ENCODE measurements around the gene ANKRD13D.

GRCh38 chr11:67267188-67268080 lies 21.7 kb upstream of the ANKRD13D start:
- TF ChIP-seq CTCF (IDR thresholded peaks at IDR 0.05) (no peak), POLR2A (IDR thresholded peaks at IDR 0.05) (no peak), POLR2AphosphoS5 (IDR thresholded peaks at IDR 0.05; ENCODE audit: insufficient read depth in 1 of 2, low read depth in 1 of 2) (no peak)
